ENCODE data around the gene PPFIA4. TPM values are rescaled to one million over a fixed set of nuclear protein-coding genes. Genes with fewer than 3 reads are reported as not detected.

The PPFIA4 gene
- total and polyA plus RNA-seq, 2 donors (not counting 3 experiments of a cell fraction or from before 2014, with no cell fraction given), result 0.17 to 0.22 TPM

- Histone ChIP-seq H3K4me3 (replicated peaks in 1 of 3; ENCODE audit: insufficient read depth in 1 of 3, low read depth in 1 of 3, low read length in 3 of 3) (no peak overlapping the region), H2AFZ (ENCODE audit: low read depth, low read length) (no peak overlapping the region), H3K79me2 (ENCODE audit: control insufficient read depth, insufficient read depth, low read length) (no peaks in the 10 kb centered on the region), H3K9me3 (replicated peaks; ENCODE audit: control insufficient read depth, insufficient read depth, low read length) (no peaks in the 10 kb centered on the region), H4K20me1 (replicated peaks; ENCODE audit: control insufficient read depth, extremely low read depth, insufficient read depth, low read length) (no peaks in the 10 kb centered on the region), H3K4me2 (ENCODE audit: insufficient read depth, low read length) (no peak overlapping the region), H3K27me3 (ENCODE audit: control insufficient read depth in 2 of 2, insufficient read depth in 2 of 2, low read length in 2 of 2) (peaks cover 45 to 51% of the 10 kb centered on the region in 2 experiments), H3K36me3 (ENCODE audit: control insufficient read depth in 2 of 2, extremely low read depth in 1 of 2, insufficient read depth in 2 of 2, low read length in 2 of 2) (no peaks in the 10 kb centered on the region), H3K9me1 (replicated peaks; ENCODE audit: control insufficient read depth, extremely low read depth, insufficient read depth, low read length) (no peaks in the 10 kb centered on the region), H3K9ac (replicated peaks; ENCODE audit: extremely low read depth, insufficient read depth, low read length) (no peak overlapping the region), H3K27ac (ENCODE audit: insufficient read depth, low read depth, low read length) (no peak overlapping the region), H3K4me1 (ENCODE audit: control insufficient read depth, extremely low read depth, insufficient read depth, low read length) (no peaks in the 10 kb centered on the region)
- TF ChIP-seq FOS (IDR thresholded peaks at IDR 0.05; ENCODE audit: borderline replicate concordance, insufficient read depth, low read length) (no peak), POLR2AphosphoS5 (IDR thresholded peaks at IDR 0.05; ENCODE audit: insufficient read depth, low read depth, low read length) (no peak), MYC (IDR thresholded peaks at IDR 0.05; ENCODE audit: low read depth, low read length) (no peak), GATA2 (IDR thresholded peaks at IDR 0.05; ENCODE audit: insufficient read depth, insufficient read length, low read depth, low read length) (no peak), MAX (IDR thresholded peaks at IDR 0.05; ENCODE audit: insufficient read depth, insufficient read length) (no peak), CTCF (IDR thresholded peaks at IDR 0.05; ENCODE audit: extremely low read depth in 1 of 2, insufficient read depth in 1 of 2, low read depth in 1 of 2, low read length in 2 of 2) (no peak), JUN (IDR thresholded peaks at IDR 0.05; ENCODE audit: borderline replicate concordance, insufficient read depth, insufficient read length, low read depth) (no peak), EZH2 (IDR thresholded peaks at IDR 0.05; ENCODE audit: borderline replicate concordance, low read depth, low read length, severe bottlenecking) (no peak), POLR2A (IDR thresholded peaks at IDR 0.05; ENCODE audit: low read depth, low read length) (no peak)
- DNase-seq (ENCODE audit: low read depth, low spot score), result no peak
- CTCF ChIA-PET, result interaction anchor here (0.9 to 1.6 kb wide), 5 partner anchors 12 to 194 kb away, joined by 3 to 4 read pairs (median 4); no protein-coding TSS in a partner anchor
- BruUV-seq (replicated peaks), result no TSS peak
- dilution Hi-C loops (cut with MboI; ENCODE audit: extremely low pct_ligation_motif_present, low sequenced_read_pairs) (no loop called here), intact Hi-C loops (cut with micrococcal nuclease) (no loop called here)
- POLR2A ChIA-PET, result no interaction called here
- FAIRE-seq, result no peak
Measured at GRCh38 chr1:203072911-203073310, 46.6 kb downstream of the PPFIA4 start.

All from endothelial cell of umbilical vein (primary cell).